ENCODE results near the gene GOLGA6B. TPM values are rescaled to one million over a fixed set of nuclear protein-coding genes. Genes with fewer than 3 reads are reported as not detected.
"Not testable (repeated sequence)": the region's sequence is repeated elsewhere in the genome, so short reads cannot be mapped to it uniquely, and the experiment has no call there.

GOLGA6B gene
- total and polyA plus RNA-seq, 2 of the 4 experiments (the other 2 are of a cell fraction), result not detected

- H3K9me1 ChIP-seq (ENCODE audit: insufficient read depth, low read length); H3K36me3 ChIP-seq (ENCODE audit: control insufficient read depth, insufficient read depth, low read length); H3K9me3 ChIP-seq (ENCODE audit: control insufficient read depth, insufficient read depth, low read length); H3K18ac ChIP-seq (ENCODE audit: low read depth, low read length); H3K27ac ChIP-seq (ENCODE audit: insufficient read depth, low read length); H2BK5ac ChIP-seq (ENCODE audit: low read depth, low read length, poor library complexity, severe bottlenecking); H2AK9ac ChIP-seq (replicated peaks; ENCODE audit: low read depth, low read length, poor library complexity); H4K5ac ChIP-seq (ENCODE audit: low read depth, low read length); H4K8ac ChIP-seq (ENCODE audit: low read depth in 2 of 2, low read length in 2 of 2); BruUV-seq (replicated peaks); H3K9ac ChIP-seq (ENCODE audit: low read depth, low read length); H3K56ac ChIP-seq (ENCODE audit: extremely low read depth, insufficient read depth, low read length); H3K4ac ChIP-seq (ENCODE audit: low read depth, low read length); H2BK20ac ChIP-seq (ENCODE audit: low read depth, low read length); H3K14ac ChIP-seq (replicated peaks; ENCODE audit: low read depth, low read length); H3K79me1 ChIP-seq (ENCODE audit: low read depth in 1 of 2, low read length in 2 of 2); H3K23ac ChIP-seq (ENCODE audit: low read depth, low read length); H2BK120ac ChIP-seq (ENCODE audit: low read depth, low read length); H2BK15ac ChIP-seq (ENCODE audit: low read depth, low read length); H4K91ac ChIP-seq (ENCODE audit: insufficient read depth, low read depth, low read length); H2AK5ac ChIP-seq (ENCODE audit: low read depth, low read length); H3K27me3 ChIP-seq (ENCODE audit: control insufficient read depth, insufficient read depth, low read length); POLR2A ChIA-PET (ENCODE audit: unreplicated experiment); H4K20me1 ChIP-seq (ENCODE audit: insufficient read depth, low read length); dilution Hi-C loops (cut with HindIII; ENCODE audit: low sequenced_read_pairs, unreplicated experiment); H3K4me1 ChIP-seq (ENCODE audit: control insufficient read depth, insufficient read depth, low read length): not testable (repeated sequence)
- intact Hi-C loops (cut with micrococcal nuclease), result loop anchor here (2.0 kb wide), 1 partner anchor 70 kb away; no protein-coding TSS in a partner anchor
- CTCF ChIA-PET, result interaction anchor here (0.6 to 1.9 kb wide), 4 partner anchors 10 to 759 kb away, joined by 3 to 8 read pairs (median 5); no protein-coding TSS in a partner anchor
- Histone ChIP-seq H3K4me2 (ENCODE audit: low read depth, low read length) (peak overlapping the region; percentile 97), H2AFZ (replicated peaks; ENCODE audit: low read length, poor library complexity) (peak overlapping the region; percentile 82), H3K4me3 (ENCODE audit: insufficient read depth, low read depth, low read length) (peak overlapping the region; percentile 36)
- TF ChIP-seq RAD21 (IDR thresholded peaks at IDR 0.05; ENCODE audit: low read length), result peak; percentile 38; the same call in 1 of the 2 replicates
- peak; percentile 60 for TF ChIP-seq CTCF (conservative IDR thresholded peaks at IDR 0.05; ENCODE audit: low read depth, low read length)
- ATAC-seq (ENCODE audit: low read depth) (peak; percentile 98), DNase-seq (peak; percentile 44)
- in situ Hi-C loops (cut with MboI; ENCODE audit: low sequenced_read_pairs), result loop anchor here (10.0 kb wide), 2 partner anchors 56 to 366 kb away; no protein-coding TSS in a partner anchor
- 0% methylated on average over 1 of the region's 8 CpGs; no CpG with 5 or more reads in 1 of the 2 experiments for WGBS, 2 experiments (ENCODE audit: extremely low coverage in 2 of 2, insufficient read length in 1 of 2)
These were observed 16.3 kb downstream of the GOLGA6B start for GRCh38 chr15:72670656-72671352.

Data from IMR-90 (cell line).